Measurements from ENCODE around the gene IGFN1. TPM values are rescaled to one million over a fixed set of nuclear protein-coding genes. Genes with fewer than 3 reads are reported as not detected.

The IGFN1 gene
- total and polyA plus RNA-seq, 2 of the 4 experiments (the other 2 are of a cell fraction): 0.05 TPM; not detected in 1

- Histone ChIP-seq H4K8ac (ENCODE audit: low read depth in 2 of 2, low read length in 2 of 2) (no peak overlapping the region), H3K4me2 (ENCODE audit: low read depth, low read length) (no peak overlapping the region), H3K36me3 (ENCODE audit: control insufficient read depth, insufficient read depth, low read length) (no peaks in the 10 kb centered on the region), H3K27ac (ENCODE audit: insufficient read depth, low read length) (no peak overlapping the region), H2AFZ (replicated peaks; ENCODE audit: low read length, poor library complexity) (no peak overlapping the region), H3K18ac (ENCODE audit: low read depth, low read length) (no peak overlapping the region), H3K23ac (ENCODE audit: low read depth, low read length) (no peak overlapping the region), H2BK5ac (ENCODE audit: low read depth, low read length, poor library complexity, severe bottlenecking) (no peak overlapping the region), H3K9me3 (ENCODE audit: control insufficient read depth, insufficient read depth, low read length) (no peaks in the 10 kb centered on the region), H3K4me1 (ENCODE audit: control insufficient read depth, insufficient read depth, low read length) (peaks cover 5% of the 10 kb centered on the region), H4K5ac (ENCODE audit: low read depth, low read length) (no peak overlapping the region), H3K27me3 (ENCODE audit: control insufficient read depth, insufficient read depth, low read length) (peaks cover 4% of the 10 kb centered on the region; the same call in 1 of the 2 replicates), H3K9me1 (ENCODE audit: insufficient read depth, low read length) (peaks cover 12% of the 10 kb centered on the region), H3K56ac (ENCODE audit: extremely low read depth, insufficient read depth, low read length) (no peak overlapping the region), H3K14ac (replicated peaks; ENCODE audit: low read depth, low read length) (no peak overlapping the region), H4K91ac (ENCODE audit: insufficient read depth, low read depth, low read length) (no peak overlapping the region), H2BK20ac (ENCODE audit: low read depth, low read length) (no peak overlapping the region), H2AK5ac (ENCODE audit: low read depth, low read length) (no peak overlapping the region), H3K79me1 (ENCODE audit: low read depth in 1 of 2, low read length in 2 of 2) (no peaks in the 10 kb centered on the region), H2BK15ac (ENCODE audit: low read depth, low read length) (no peak overlapping the region), H2BK120ac (ENCODE audit: low read depth, low read length) (no peak overlapping the region), H3K9ac (ENCODE audit: low read depth, low read length) (no peak overlapping the region), H4K20me1 (ENCODE audit: insufficient read depth, low read length) (no peaks in the 10 kb centered on the region), H3K4ac (ENCODE audit: low read depth, low read length) (no peak overlapping the region), H3K4me3 (ENCODE audit: insufficient read depth, low read depth, low read length) (no peak overlapping the region), H2AK9ac (replicated peaks; ENCODE audit: low read depth, low read length, poor library complexity) (no peak overlapping the region)
- intact Hi-C loops (cut with micrococcal nuclease): loop anchor here (10.0 kb wide), 1 partner anchor 101 kb away; no protein-coding TSS in a partner anchor
- dilution Hi-C loops (cut with HindIII; ENCODE audit: low sequenced_read_pairs, unreplicated experiment): no loop called here
- in situ Hi-C loops (cut with MboI; ENCODE audit: low sequenced_read_pairs): no loop called here
- DNase-seq: no peak
- ChIA-PET CTCF (no interaction called here), POLR2A (ENCODE audit: unreplicated experiment) (no interaction called here)
- TF ChIP-seq RAD21 (IDR thresholded peaks at IDR 0.05; ENCODE audit: low read length) (no peak), RFX5 (IDR thresholded peaks at IDR 0.05; ENCODE audit: low read depth, low read length) (no peak), NFE2L2 (IDR thresholded peaks at IDR 0.05; ENCODE audit: low read depth, low read length) (no peak), MAZ (IDR thresholded peaks at IDR 0.05; ENCODE audit: borderline replicate concordance, low read depth, low read length) (no peak), FOS (IDR thresholded peaks at IDR 0.05; ENCODE audit: low read depth, low read length) (no peak), ELK1 (IDR thresholded peaks at IDR 0.05; ENCODE audit: borderline replicate concordance, low read depth, low read length) (no peak), CHD1 (IDR thresholded peaks at IDR 0.05; ENCODE audit: low read depth, low read length) (no peak), POLR2A (IDR thresholded peaks at IDR 0.05; ENCODE audit: low read depth, low read length) (no peak), MXI1 (IDR thresholded peaks at IDR 0.05; ENCODE audit: borderline replicate concordance, low read depth, low read length) (no peak), SMC3 (IDR thresholded peaks at IDR 0.05; ENCODE audit: low read depth, low read length) (no peak), MAFK (IDR thresholded peaks at IDR 0.05; ENCODE audit: low read depth, low read length) (no peak), CTCF (conservative IDR thresholded peaks at IDR 0.05; ENCODE audit: low read depth, low read length) (no peak), BHLHE40 (IDR thresholded peaks at IDR 0.05; ENCODE audit: low read depth, low read length) (no peak), CEBPB (IDR thresholded peaks at IDR 0.05; ENCODE audit: low read depth, low read length) (no peak)
- TF ChIP-seq, protein P1, sequence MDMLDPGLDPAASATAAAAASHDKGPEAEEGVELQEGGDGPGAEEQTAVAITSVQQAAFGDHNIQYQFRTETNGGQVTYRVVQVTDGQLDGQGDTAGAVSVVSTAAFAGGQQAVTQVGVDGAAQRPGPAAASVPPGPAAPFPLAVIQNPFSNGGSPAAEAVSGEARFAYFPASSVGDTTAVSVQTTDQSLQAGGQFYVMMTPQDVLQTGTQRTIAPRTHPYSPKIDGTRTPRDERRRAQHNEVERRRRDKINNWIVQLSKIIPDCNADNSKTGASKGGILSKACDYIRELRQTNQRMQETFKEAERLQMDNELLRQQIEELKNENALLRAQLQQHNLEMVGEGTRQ (IDR thresholded peaks at IDR 0.05; ENCODE audit: low read depth, low read length): no peak
- ATAC-seq (ENCODE audit: low read depth): no peak
- WGBS, 2 experiments (ENCODE audit: extremely low coverage in 2 of 2, insufficient read length in 1 of 2): no CpG with 5 or more reads among the region's 3 CpGs
- no TSS peak for BruUV-seq (replicated peaks)
Measured at GRCh38 chr1:201186192-201186591, 4.4 kb upstream of the IGFN1 start.
